GM06990 (cell line): ENCODE measurements around the gene CCNJL.

ENCODE experiments used
- DNase-seq: peaks from one replicate; pipeline ENCODE4 v3.0.0-alpha.2; 2011; ENCODE audit not compliant: insufficient read length; ENCODE audit errors: extremely low read depth
- H3K27me3 ChIP-seq: replicated peaks from 2 replicates; pipeline ENCODE4 v1.6.0; 2011; ENCODE audit warnings: low read length; ENCODE audit not compliant: control insufficient read depth, insufficient read depth
- H3K36me3 ChIP-seq: 2 replicates; pipeline ENCODE4 v1.5.1; 2011; ENCODE audit warnings: low read length; ENCODE audit not compliant: control insufficient read depth, insufficient read depth
- H3K4me3 ChIP-seq: replicated peaks from 2 replicates; pipeline ENCODE4 v1.5.1; 2011; ENCODE audit warnings: low read depth, mild to moderate bottlenecking, control low read depth, low read length
- CTCF ChIP-seq: IDR thresholded peaks from 2 replicates; pipeline ENCODE4 v1.5.1; 2011; ENCODE audit warnings: low read length, control low read depth, mild to moderate bottlenecking, inconsistent platforms; ENCODE audit not compliant: insufficient read depth, poor library complexity, severe bottlenecking

CCNJL gene

GRCh38 chr5:160357861-160358411 lies 45.6 kb upstream of the CCNJL start:
- no peak for TF ChIP-seq CTCF
- no peaks in the 10 kb centered on the region for H3K27me3 ChIP-seq
- no peak for DNase-seq

GRCh38 chr5:160357394-160357793 lies 45.0 kb upstream of the CCNJL start:
- H3K4me3 ChIP-seq = no peak overlapping the region
- H3K36me3 ChIP-seq = no peaks in the 10 kb centered on the region
- no peak for DNase-seq
- H3K27me3 ChIP-seq = no peaks in the 10 kb centered on the region
- TF ChIP-seq CTCF = no peak

More at GRCh38 chr5:160357861-160358411, 45.6 kb upstream of the CCNJL start:
- Histone ChIP-seq H3K4me3 (no peak overlapping the region), H3K36me3 (no peaks in the 10 kb centered on the region)

- no peaks in the 10 kb centered on the region for H3K36me3 ChIP-seq
- no peak for DNase-seq
- H3K4me3 ChIP-seq = no peak overlapping the region
- H3K27me3 ChIP-seq = no peaks in the 10 kb centered on the region
- no peak for TF ChIP-seq CTCF
These were observed 44.4 kb upstream of the CCNJL start for GRCh38 chr5:160356550-160357347.

- no peak for DNase-seq
- H3K36me3 ChIP-seq = no peaks in the 10 kb centered on the region
These were observed 42.3 kb upstream of the CCNJL start for GRCh38 chr5:160354666-160355065.

GRCh38 chr5:160353379-160353778 lies 41.0 kb upstream of the CCNJL start:
- Histone ChIP-seq H3K4me3 (no peak overlapping the region), H3K36me3 (no peaks in the 10 kb centered on the region), H3K27me3 (no peaks in the 10 kb centered on the region)
- no peak for DNase-seq
- TF ChIP-seq CTCF = no peak

More at GRCh38 chr5:160354666-160355065, 42.3 kb upstream of the CCNJL start:
- no peak overlapping the region for H3K4me3 ChIP-seq
- no peak for TF ChIP-seq CTCF
- H3K27me3 ChIP-seq = no peaks in the 10 kb centered on the region
